DLD1 (cell line): ENCODE measurements around the gene SNRPD2.
"Not testable (repeated sequence)": the region's sequence is repeated elsewhere in the genome, so short reads cannot be mapped to it uniquely, and the experiment has no call there.

ENCODE experiments used
- in situ Hi-C: cut with HindIII; loops from 2 replicates; pipeline ENCODE4 v1.10.0; 2017; ENCODE audit warnings: low sequenced_read_pairs

Gene SNRPD2

GRCh38 chr19:45705115-45705514 is 13.4 kb upstream of the SNRPD2 start:
- in situ Hi-C loops = no loop called here

GRCh38 chr19:45701676-45702075 is 9.9 kb upstream of the SNRPD2 start:
- in situ Hi-C loops = no loop called here

GRCh38 chr19:45693106-45693788 is 1.5 kb upstream of the SNRPD2 start:
- in situ Hi-C loops = no loop called here

GRCh38 chr19:45692187-45693105 is 693 bp upstream of the SNRPD2 start, which contains the start of gene QPCTL:
Gene QPCTL, plus strand, starts transcription at chr19:45692666. Its CDS starts 38 bp downstream, at chr19:45692704.
- in situ Hi-C loops = no loop called here

GRCh38 chr19:45687599-45687998 is 4.2 kb downstream of the SNRPD2 start:
- in situ Hi-C loops = no loop called here

GRCh38 chr19:45685045-45685444 is 6.7 kb downstream of the SNRPD2 start:
- in situ Hi-C loops = not testable (repeated sequence)

GRCh38 chr19:45682908-45683307 is 8.8 kb downstream of the SNRPD2 start:
- in situ Hi-C loops = no loop called here

GRCh38 chr19:45682117-45682516 is 9.6 kb downstream of the SNRPD2 start:
- in situ Hi-C loops = no loop called here

- in situ Hi-C loops = no loop called here
These were observed 10.2 kb downstream of the SNRPD2 start for GRCh38 chr19:45681391-45682015.

GRCh38 chr19:45677351-45678230 is 14.2 kb downstream of the SNRPD2 start:
- in situ Hi-C loops = no loop called here

GRCh38 chr19:45676851-45677263 is 14.9 kb downstream of the SNRPD2 start:
- in situ Hi-C loops = no loop called here

- in situ Hi-C loops = no loop called here
These were observed 16.8 kb downstream of the SNRPD2 start for GRCh38 chr19:45674946-45675345.

- in situ Hi-C loops = no loop called here
These were observed 20.9 kb downstream of the SNRPD2 start for GRCh38 chr19:45670670-45671453.

- in situ Hi-C loops = no loop called here
These were observed 23.3 kb downstream of the SNRPD2 start for GRCh38 chr19:45668342-45668871.

- in situ Hi-C loops = no loop called here
These were observed 24.0 kb downstream of the SNRPD2 start, which contains the start of gene GIPR for GRCh38 chr19:45667620-45668341. Gene GIPR, plus strand, starts transcription at chr19:45668221. Its CDS starts 1,300 bp downstream, at chr19:45669521.

GRCh38 chr19:45664575-45664974 is 27.2 kb downstream of the SNRPD2 start:
- in situ Hi-C loops = no loop called here

GRCh38 chr19:45663800-45664199 is 28.0 kb downstream of the SNRPD2 start:
- in situ Hi-C loops = no loop called here

GRCh38 chr19:45660636-45661035 is 31.1 kb downstream of the SNRPD2 start:
- in situ Hi-C loops = no loop called here
